ENCODE results near the gene LRRIQ3. TPM values are rescaled to one million over a fixed set of nuclear protein-coding genes. Genes with fewer than 3 reads are reported as not detected.

The LRRIQ3 gene
- total RNA-seq, result 0.32 and 1.7 TPM in 2 replicates

DNA sequence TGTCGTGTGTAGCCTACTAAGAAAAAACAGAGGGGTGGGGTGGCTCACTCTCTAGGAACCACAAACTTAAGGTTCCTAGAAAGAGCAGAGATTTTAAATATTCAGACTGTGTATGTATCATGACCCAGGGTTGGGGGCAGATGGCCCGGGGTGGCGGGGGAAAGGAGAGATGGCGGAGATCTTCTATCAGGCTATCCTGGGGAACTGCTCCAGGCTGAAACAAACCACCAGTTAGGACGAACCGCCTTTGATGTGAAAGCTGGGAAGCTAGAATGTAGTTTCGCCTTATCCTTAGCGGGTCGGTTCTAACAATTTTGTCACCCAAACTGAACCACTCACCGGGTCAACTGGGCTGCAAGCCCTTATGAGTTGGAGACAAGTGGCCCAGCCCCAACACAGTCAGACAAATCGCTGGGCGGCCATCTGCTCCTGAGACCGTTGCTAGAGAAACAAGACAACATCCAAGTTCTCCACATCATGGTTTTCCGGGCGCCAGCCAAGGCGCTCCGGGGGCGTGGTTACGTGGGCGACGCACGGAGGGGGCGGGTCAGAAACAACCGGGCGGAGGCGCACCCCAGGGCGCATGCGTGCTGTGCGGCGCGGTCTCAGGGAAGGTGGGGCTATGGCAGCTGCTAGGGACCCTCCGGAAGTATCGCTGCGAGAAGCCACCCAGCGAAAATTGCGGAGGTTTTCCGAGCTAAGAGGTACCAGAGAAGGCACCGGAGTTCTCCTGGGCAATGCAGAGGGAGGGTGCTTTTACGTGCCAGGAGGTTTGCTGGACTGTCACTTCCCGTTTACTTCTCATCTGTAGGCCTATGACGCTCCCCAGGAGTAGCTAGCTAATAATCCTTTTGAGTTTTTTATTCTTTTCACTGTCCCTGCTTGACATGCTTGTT, at the start of gene LRRIQ3, which contains the start of gene FPGT:
Gene LRRIQ3 (minus strand): TSS at position 520 of the 896 bp plus-strand sequence. CDS start 14,492 bp downstream, outside the sequence.
Gene FPGT (plus strand): TSS at position 586 of the 896 bp plus-strand sequence. CDS start 37 bp downstream, at position 623.
- DNase-seq (ENCODE audit: low read depth), result peak; percentile 95
- peak within 1 kb of the TSS; percentile 93 for H3K4me3 ChIP-seq (ENCODE audit: low read depth, low read length)
- no peak for TF ChIP-seq CTCF (IDR thresholded peaks at IDR 0.05; ENCODE audit: insufficient read depth, low read depth, low read length)

DNA sequence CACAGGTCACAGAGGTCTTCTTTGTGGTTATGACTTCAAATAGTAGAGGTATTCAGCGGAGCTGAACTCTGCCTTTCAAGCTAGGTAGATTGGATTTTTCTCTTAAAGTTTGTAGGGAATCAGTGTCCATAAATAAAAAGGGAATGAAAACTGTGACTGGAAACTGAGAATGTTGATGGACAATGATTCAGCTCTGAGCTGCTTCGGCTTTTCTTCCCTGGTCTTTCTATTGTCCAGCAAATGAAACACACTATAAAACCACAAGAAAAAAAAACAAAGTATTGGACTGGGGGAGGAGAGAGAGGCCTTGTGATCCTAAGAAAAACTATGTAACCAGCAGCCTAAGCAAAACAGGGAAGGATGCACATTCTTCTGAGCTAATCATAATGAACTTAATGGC, 48.3 kb upstream of the LRRIQ3 start:
- no peak for TF ChIP-seq CTCF (IDR thresholded peaks at IDR 0.05; ENCODE audit: insufficient read depth, low read depth, low read length)
- no peak for DNase-seq (ENCODE audit: low read depth)
- H3K4me3 ChIP-seq (ENCODE audit: low read depth, low read length), result no peak overlapping the region

- no peak for DNase-seq (ENCODE audit: low read depth)
- no peak for TF ChIP-seq CTCF (IDR thresholded peaks at IDR 0.05; ENCODE audit: insufficient read depth, low read depth, low read length)
- H3K4me3 ChIP-seq (ENCODE audit: low read depth, low read length), result no peak overlapping the region
Observed at GRCh38 chr1:74245168-74245772, 47.3 kb upstream of the LRRIQ3 start.

- no peak overlapping the region for H3K4me3 ChIP-seq (ENCODE audit: low read depth, low read length)
- TF ChIP-seq CTCF (IDR thresholded peaks at IDR 0.05; ENCODE audit: insufficient read depth, low read depth, low read length), result no peak
- DNase-seq (ENCODE audit: low read depth), result no peak
Observed at GRCh38 chr1:74237787-74238186, 39.8 kb upstream of the LRRIQ3 start.

- no peak for TF ChIP-seq CTCF (IDR thresholded peaks at IDR 0.05; ENCODE audit: insufficient read depth, low read depth, low read length)
- no peak for DNase-seq (ENCODE audit: low read depth)
- no peak overlapping the region for H3K4me3 ChIP-seq (ENCODE audit: low read depth, low read length)
Observed at GRCh38 chr1:74237035-74237434, 39.1 kb upstream of the LRRIQ3 start.

DNA sequence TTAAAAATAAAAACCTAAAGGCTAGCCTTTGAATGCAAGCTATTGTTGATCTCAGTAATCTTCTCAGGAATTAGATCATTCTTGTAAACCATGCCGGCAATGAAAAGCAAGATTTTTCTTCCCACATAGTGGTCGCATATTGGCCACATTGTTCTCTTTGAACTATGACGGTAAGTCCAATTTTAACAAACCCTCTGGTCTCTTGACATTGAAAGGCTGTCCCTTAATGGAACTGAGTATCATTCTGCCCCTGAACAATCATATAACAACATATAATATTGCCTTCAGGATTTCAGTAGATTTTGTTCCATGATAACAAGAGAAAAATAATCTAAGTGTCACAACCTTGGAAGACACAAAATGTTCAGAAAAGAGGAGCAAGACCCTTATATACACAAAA, 38.5 kb upstream of the LRRIQ3 start:
- TF ChIP-seq CTCF (IDR thresholded peaks at IDR 0.05; ENCODE audit: insufficient read depth, low read depth, low read length), result no peak
- no peak for DNase-seq (ENCODE audit: low read depth)
- H3K4me3 ChIP-seq (ENCODE audit: low read depth, low read length), result no peak overlapping the region
